CD4-positive, alpha-beta T cell treated with Interleukin-6 at 100 ng/mL for 8 hours (primary cell): ENCODE results near the gene GALNT9.

Source experiments
- DNase-seq: peaks from one replicate; pipeline ENCODE4 v3.0.0-alpha.2; 2020; ENCODE audit warnings: mixed read lengths, low spot score

Gene GALNT9

GRCh38 chr12:132325733-132326130 lies 3.7 kb downstream of the GALNT9 start:
- no peak for DNase-seq

DNA sequence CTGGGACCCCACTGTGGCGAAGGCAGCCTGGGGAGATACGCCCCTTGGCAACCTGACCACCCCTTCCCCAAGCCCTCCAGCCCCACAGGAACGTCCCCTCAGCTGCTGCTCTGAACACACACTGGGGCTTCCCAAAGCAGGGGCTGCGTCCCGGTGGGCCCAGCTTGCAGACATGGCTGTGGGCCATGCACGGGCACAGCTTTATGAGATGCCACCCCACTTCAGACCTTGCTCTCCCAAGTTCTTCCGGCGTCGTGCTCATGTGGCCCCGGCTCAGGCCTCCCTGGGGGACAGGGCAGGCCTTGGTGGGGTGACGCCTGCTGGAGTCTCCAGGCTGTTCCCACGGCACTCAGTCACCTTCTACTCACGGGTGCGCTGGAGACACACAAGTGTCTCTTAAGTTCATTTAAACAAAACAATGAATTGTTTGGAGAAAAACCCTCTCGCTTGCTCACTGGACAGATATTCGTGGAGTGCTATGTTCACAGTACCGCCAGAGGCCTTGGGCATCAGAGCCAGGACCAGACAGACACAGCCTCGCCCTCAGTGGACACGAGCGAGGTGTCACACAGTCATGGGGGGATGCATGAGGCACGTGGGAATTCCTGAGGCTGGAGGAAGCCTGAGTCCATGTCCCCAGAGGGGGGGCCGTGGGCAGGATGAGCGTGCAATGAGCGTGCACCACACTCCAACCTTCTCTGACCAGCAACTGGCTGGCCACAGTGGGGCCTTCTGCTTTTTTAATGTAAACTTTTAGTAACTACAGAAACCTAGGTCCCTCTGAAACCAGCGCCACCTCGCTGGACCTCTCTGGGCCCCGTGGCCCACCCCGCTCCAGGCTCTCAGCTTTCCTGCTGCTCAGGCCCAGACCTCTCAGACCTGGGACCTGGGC lies 4.3 kb downstream of the GALNT9 start:
- DNase-seq, result no peak

DNA sequence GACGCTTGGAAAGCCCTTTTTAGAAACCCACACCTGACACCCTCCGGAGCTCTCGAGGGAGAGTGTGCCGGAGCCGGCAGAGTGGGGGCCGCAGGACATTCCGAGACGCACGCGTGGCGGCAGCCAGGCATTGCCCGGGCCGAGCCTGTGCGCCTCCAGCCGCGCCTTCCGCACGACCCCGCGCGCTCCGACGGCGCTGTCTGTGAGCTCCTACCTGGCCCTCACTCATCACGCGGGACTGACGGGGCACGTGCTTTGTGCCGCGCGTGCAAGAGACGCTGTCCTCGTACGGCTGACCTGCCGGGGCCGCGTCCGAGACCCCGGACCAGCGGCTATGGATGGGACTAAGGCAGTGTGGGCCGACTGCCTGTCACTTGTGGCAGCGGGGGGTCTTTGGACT lies 5.2 kb downstream of the GALNT9 start:
- no peak for DNase-seq

DNA sequence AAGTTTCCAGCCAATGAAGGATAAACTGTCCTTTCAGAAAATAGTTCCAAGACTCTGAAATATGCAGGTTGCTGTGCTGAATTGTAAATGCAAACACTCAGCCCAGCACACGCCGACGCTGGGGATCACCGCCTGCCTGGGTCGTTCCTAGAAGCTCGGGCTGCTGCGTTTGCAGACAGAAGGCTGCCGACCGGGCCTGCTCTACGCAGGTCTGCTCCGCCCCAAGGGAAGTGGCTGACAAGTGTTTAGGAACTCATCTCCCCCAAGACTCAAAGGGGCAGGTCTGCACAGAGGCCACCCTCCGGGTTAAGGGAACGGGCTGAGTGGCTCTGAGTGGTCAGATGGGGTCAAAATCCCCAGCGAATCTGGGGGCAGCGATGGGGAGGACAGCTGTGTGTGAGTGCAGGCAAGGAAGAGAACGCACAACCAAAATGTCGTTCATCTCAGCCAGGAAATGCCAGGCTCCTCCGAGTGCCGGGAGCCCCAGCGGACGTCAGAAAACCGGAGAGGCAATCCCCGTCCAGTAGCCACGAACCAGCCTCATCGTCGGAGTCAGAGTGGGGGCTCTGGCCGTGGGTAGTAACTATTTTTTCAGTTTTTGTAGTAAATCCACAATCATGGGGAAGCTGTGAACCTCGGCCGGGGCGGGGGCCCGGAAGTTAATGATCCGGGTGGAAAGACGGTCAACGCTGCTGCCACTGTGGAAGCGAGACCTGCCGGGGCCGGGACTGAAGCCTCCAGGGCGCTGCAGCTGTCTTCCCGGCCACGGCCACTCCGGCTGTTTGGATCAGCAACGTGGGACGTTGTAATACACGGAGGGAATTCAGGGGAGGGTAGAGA lies 6.0 kb downstream of the GALNT9 start:
- no peak for DNase-seq

DNA sequence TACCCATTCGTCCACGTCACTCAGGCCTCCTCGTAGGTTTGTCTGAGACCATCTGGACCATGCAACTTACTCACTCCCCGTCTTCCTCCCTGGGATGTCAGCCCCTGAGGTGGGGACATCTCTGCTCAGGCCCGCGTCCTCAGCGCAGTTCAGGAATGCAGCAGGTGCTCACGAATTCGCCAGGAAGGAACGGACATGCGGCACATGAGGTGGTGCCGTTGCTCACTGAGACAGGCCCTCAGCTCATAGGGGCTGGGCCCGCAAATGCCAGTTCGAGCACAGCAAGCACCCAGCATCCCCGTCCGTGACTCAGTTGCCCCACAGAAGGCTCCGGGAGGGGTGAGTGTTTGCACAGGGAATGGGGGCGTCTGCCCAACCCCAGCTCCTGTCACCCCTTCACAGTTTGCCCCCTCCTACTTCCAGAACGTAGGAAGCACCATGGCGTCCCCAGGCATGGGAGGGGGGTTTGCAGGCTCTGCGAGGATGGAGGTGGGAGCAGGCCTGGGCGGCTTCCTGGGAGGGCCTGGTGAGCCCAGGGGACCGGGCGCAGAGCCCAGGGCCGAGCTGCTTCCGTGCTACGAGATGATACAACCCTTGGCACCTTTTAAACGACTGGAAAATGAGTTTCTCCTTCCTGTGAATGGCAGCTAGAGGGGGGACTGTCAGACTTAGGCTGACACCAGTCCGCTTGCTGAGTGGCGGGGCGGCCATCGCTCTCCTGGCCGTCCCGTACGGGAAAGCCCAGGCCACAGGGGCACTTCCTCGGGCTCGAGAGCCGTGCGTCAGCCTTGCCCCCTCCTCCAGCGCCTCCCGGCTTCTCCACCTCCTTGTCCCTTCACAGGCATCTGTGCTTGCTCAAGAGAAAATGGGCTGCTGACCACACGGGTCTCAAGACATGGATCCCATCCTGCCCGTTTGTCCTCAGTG lies 6.9 kb downstream of the GALNT9 start:
- no peak for DNase-seq

DNA sequence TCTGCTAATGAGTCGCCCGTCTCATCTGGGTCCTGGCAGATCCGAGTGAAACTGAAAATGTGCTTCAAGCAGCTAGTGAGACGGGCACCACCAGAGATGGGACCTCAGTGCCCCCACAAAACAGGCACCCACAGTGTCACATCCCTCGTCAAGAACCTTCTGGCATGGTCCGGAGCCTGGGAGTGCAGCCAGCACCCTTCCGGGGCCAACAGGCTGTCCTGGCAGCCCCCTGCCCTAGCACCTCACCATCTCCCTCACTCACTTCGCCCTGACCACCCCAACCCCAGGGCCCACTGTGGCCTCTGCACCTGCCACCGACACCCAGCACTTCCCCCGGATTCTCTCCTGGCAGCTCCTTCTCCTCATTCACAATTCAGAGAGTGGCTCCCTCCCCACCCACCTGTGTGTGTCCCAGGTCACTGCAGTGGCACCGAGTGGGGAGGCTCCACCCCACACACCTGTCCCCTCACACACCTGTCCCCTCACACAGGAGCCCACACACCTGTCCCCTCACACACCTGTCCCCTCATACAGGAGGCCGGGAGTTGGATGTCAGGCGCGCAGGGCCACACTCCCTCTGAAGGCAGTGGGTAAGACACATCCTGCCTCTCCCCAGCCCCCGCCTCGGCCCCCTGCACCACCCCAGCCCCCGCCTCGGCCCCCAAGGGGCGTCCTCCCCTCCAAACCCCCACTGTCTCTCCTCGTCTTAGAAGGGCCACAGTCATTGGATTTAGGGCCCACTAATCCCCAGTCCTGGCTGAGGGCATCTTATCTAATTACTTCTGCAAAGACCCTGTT lies 7.9 kb downstream of the GALNT9 start:
- no peak for DNase-seq

DNA sequence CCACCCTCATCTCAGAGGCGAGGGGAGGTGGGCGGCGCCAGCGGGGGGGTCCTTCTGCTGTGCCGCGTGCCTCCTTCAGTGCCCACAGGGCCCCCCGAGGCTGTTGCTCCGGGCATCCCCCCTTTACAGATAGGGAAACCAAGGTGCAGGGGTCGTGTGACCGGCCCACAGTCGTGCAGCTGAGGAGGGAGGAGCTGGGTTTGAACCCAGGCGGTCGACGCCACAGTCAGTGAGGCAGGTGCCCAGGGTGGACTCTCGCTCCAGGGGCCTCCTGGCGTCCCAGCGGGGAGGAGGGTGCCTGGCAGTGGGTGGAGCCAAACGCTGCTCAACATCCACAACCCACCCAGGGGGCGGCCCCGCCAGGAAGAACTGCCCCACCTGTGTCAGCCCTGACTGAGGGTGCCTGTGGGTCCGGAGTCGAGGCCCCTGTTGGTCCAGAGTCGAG lies 8.6 kb downstream of the GALNT9 start:
- DNase-seq, result no peak

DNA sequence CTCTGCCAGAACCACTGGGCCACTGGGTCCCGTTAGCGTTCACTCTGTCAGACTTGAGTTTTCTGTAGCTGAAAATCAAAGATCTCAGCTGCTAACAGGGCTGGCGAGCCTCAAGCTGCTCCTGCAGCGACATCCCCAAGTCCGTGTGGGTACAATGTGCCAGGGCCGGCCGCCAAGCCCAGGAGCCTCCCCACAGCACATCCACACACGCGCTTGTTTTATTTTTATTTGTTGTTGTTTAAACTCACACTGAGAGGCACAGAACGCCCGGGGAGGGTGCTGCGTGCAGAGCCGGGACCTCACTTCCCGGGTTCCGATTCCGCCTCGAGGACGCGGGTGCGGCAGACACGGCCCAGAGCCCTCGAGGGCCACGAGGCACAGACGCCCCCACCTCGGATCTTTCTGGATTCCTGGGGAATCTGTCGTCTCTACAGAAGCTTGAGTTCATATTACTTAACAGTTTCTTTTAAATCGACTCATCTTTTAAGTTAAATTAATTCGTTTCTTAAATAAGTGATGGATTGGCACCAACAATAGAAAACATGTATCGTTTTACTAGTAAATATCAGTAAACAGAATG lies 9.3 kb downstream of the GALNT9 start:
- DNase-seq, result no peak

DNA sequence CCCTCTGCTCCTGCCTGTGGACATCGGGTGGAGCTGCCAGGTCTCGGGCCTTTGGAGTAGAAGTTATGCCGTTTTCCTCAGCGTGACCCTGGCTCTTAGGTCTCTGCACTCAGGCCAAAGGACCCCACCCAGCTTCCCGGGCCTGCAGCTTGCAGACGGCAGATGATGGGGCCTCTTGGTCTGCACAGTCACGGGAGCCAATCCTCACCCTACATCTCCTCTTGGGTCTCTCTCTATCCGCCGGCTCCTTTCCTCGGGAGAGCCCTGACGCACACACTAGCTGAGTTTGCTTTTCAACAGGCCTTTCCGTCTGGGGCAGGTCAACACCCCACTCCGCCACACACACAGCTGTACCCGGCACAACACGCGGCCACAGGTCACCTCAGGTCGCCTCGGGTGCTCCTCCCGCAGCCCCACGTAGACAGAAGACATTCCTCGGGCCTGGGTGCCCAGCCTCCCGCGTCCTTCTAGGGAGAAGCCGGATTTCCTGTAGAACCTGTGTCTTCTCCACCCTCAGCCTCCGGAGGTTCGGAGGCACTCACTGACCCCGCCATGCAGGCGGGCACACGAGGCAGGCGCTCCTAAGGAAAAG lies 9.9 kb downstream of the GALNT9 start:
- no peak for DNase-seq

- DNase-seq, result no peak
These were observed 10.8 kb downstream of the GALNT9 start for GRCh38 chr12:132318618-132319033.

GRCh38 chr12:132318135-132318534 lies 11.3 kb downstream of the GALNT9 start:
- DNase-seq, result no peak

DNA sequence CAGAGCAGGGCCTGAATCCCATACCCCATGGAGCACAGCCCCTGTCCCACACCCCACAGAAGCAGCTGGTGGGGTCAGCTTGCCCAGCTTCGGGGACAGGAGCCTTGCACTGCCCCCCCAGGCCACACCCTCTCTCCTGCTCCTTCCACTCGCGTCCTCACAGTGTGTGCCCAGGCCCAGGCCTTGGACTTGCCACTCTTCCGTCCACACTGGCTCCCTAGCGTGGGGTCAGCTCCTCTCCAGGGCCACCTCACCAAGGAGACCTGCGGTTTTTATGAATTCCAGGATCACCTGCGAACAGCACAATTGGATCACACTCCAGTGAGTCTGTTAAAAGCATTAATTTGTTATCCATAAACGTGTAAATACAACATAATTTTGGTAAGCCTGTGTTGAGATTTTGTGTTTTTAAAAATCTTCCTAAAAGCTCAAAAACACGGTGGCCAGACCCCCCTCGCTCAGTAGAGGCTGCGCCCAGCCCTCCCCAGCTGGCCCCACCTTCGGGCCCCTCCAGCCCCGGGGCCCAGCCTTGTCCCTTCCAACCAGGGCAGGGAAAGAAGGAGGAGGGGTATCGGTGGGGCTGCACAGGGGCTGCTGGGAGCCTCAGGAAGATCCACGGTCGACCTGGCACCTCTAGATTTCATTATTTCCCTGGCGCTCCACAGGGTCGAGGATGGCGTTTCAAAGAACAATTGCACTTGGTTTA lies 12.0 kb downstream of the GALNT9 start:
- no peak for DNase-seq

GRCh38 chr12:132316497-132317232 lies 12.7 kb downstream of the GALNT9 start:
- DNase-seq, result no peak

- no peak for DNase-seq
These were observed 13.4 kb downstream of the GALNT9 start for GRCh38 chr12:132315951-132316350.

DNA sequence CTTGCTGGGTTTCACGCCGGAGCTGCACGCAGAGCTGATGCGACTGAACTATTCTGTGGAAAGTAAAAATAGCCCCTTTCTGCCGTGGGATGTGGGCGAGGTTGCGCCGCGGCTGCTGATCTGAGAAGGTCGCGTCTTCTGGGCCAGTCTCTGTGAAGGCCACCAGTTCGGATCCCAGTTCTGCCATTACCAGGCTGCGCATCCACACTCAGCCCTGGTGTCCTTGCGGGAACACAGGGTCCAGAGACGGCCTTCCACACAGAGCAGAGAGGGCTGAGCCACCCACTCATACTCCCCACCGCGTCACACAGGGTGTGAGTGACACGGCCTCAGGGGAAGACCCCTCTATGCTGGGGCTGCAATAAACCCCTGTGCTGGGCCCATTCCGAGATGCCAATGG lies 13.9 kb downstream of the GALNT9 start:
- no peak for DNase-seq

DNA sequence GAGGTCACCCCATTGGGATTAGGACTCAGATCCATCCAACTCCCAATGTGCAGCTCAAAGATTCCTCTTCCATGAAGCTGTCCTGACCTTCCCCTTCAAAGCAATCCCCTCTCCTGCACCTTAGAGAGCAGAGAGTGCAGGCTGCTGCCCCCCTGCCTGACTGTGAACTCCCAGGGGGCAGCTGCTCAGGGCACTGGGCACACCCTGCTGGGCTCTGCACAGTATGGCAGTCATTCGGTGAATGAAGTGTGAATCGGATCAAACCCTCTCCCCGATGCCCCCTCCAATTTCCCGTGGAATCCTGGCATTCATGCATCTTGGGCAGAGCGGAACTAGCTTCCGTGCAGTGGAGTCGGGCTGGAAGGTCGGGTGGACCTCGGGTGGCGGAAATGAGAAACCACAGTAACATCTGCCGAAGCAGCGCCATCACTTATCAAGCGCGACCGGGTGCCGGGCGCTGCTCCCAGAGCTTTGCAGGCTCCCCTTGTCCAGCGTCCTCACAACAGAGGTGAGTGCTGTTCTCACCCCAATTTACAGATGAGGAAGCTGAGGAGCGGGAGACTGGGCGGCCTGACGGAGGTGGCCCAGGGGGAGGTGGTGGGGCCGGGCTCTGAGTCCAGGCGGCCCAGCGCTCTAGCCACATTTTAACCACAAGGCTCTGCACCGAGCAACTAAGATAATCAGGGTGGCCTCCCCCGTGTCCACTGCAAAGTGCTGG lies 14.7 kb downstream of the GALNT9 start:
- no peak for DNase-seq

- no peak for DNase-seq
These were observed 15.4 kb downstream of the GALNT9 start for GRCh38 chr12:132314035-132314434.

- DNase-seq, result no peak
These were observed 16.2 kb downstream of the GALNT9 start for GRCh38 chr12:132313182-132313581.
